HG02870 (cell line): ENCODE data around the gene JAK2.
"Not testable (repeated sequence)": the region's sequence is repeated elsewhere in the genome, so short reads cannot be mapped to it uniquely, and the experiment has no call there.

ENCODE experiments used
- ATAC-seq: cut with Tn5 transposase; IDR thresholded peaks from one replicate; pipeline ENCODE4 v1.9.1; 2021; ENCODE audit warnings: mild to moderate bottlenecking, moderate library complexity; ENCODE audit not compliant: unreplicated experiment

Gene JAK2

GRCh38 chr9:5041390-5042115 lies 56.5 kb downstream of the JAK2 start:
- no peak for ATAC-seq

GRCh38 chr9:5042661-5043178 lies 57.6 kb downstream of the JAK2 start:
- no peak for ATAC-seq

GRCh38 chr9:5043381-5043780 lies 58.3 kb downstream of the JAK2 start:
- ATAC-seq, result no peak

GRCh38 chr9:5044160-5044559 lies 59.1 kb downstream of the JAK2 start:
- ATAC-seq, result no peak

GRCh38 chr9:5052838-5053237 lies 67.8 kb downstream of the JAK2 start:
- no peak for ATAC-seq

- no peak for ATAC-seq
Observed at GRCh38 chr9:5062631-5063030, 77.6 kb downstream of the JAK2 start.

- ATAC-seq, result no peak
Observed at GRCh38 chr9:5072871-5073270, 87.8 kb downstream of the JAK2 start.

GRCh38 chr9:5073701-5074100 lies 88.6 kb downstream of the JAK2 start:
- no peak for ATAC-seq

- no peak for ATAC-seq
Observed at GRCh38 chr9:5085993-5086392, 100.9 kb downstream of the JAK2 start.

GRCh38 chr9:5089737-5090136 lies 104.7 kb downstream of the JAK2 start:
- no peak for ATAC-seq

GRCh38 chr9:5095795-5096194 lies 110.7 kb downstream of the JAK2 start:
- no peak for ATAC-seq

- ATAC-seq, result no peak
Observed at GRCh38 chr9:5099466-5099865, 114.4 kb downstream of the JAK2 start.

GRCh38 chr9:5101127-5101526 lies 116.1 kb downstream of the JAK2 start:
- not testable (repeated sequence) for ATAC-seq

GRCh38 chr9:5106517-5106916 lies 121.4 kb downstream of the JAK2 start:
- ATAC-seq, result not testable (repeated sequence)

- ATAC-seq, result no peak
Observed at GRCh38 chr9:5110867-5111681, 126.0 kb downstream of the JAK2 start.

- no peak for ATAC-seq
Observed at GRCh38 chr9:5111696-5112095, 126.6 kb downstream of the JAK2 start.

- no peak for ATAC-seq
Observed at GRCh38 chr9:5112109-5112592, 127.1 kb downstream of the JAK2 start.

- ATAC-seq, result no peak
Observed at GRCh38 chr9:5112646-5113045, 127.6 kb downstream of the JAK2 start.

GRCh38 chr9:5113523-5113922 lies 128.5 kb downstream of the JAK2 start:
- no peak for ATAC-seq

GRCh38 chr9:5113994-5114748 lies 129.1 kb downstream of the JAK2 start:
- ATAC-seq, result no peak

- ATAC-seq, result no peak
Observed at GRCh38 chr9:5122116-5122515, 137.0 kb downstream of the JAK2 start.
